Fibroblast of skin of scalp (primary cell): ENCODE results near the gene LGALS9C.
"Not testable (repeated sequence)": the region's sequence is repeated elsewhere in the genome, so short reads cannot be mapped to it uniquely, and the experiment has no call there.

Source experiments
- DNase-seq: peaks from one replicate; pipeline ENCODE4 v3.0.0-alpha.2; 2013

LGALS9C gene

DNA sequence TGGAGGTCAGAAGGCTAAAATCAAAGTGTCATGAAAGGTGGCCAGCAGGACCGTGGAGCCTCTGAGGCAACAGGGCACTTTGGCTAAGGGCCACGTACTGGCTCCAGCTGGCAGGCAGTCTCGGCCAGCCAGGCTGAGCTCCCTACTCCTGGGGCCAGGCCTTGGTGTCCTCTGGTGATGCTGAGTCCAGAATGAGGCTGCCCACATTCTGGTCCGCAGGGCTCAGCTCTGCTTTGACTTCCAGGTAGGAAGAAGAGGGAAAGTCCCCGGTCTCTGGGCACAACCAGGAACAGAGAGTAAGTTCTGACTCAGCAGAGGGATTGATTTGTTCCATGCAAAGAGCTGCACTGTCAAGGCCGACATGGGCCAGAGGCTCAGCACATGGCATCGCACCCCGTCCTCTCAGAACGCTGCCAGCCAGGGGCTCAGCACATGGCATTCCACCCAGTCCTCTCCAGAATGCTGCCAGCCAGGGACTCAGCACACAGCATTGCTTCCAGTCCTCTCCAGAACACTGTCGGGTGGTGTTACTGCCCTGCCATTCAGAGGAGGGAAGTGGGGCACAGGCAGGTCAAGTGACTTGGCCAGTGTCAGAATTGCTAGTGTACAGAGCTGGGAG, 2.5 kb downstream of the LGALS9C start:
- not testable (repeated sequence) for DNase-seq

DNA sequence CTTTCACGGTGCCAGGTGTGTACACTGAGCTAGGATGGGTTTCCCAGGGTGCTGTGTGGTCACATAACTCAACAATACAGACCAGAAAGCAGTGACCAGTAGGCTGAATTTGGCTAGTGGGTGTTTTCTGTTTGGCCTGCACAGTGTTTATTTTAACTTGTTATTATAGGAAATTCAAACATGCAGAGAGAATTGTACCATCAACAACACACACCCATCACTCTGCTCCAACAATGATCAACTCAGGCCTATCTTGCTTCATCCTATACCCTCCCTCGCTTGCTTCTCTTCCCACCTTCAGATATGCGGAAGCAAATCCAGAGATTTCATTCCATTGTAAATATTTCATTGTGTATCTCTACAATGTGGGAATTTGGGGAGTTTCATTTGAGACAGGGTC, 5.2 kb downstream of the LGALS9C start:
- DNase-seq = not testable (repeated sequence)

DNA sequence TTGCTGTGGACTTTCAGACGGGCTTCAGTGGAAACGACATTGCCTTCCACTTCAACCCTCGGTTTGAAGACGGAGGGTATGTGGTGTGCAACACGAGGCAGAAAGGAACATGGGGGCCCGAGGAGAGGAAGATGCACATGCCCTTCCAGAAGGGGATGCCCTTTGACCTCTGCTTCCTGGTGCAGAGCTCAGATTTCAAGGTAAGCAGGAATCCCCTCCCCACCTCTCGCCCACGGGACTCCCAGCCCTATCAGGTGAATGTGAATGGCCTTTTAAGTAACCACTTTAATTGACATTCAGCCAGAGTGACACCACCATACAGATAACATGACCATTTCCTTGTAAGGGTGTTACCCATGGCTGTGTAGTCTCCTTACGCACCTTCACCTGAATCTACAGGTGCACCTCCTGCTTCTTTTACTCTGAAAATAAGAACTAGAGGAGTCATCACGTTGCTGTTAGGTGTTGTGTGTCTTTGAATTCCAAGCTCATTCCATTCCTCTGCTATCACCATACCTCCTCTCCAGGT, 9.4 kb downstream of the LGALS9C start:
- DNase-seq = not testable (repeated sequence)

DNA sequence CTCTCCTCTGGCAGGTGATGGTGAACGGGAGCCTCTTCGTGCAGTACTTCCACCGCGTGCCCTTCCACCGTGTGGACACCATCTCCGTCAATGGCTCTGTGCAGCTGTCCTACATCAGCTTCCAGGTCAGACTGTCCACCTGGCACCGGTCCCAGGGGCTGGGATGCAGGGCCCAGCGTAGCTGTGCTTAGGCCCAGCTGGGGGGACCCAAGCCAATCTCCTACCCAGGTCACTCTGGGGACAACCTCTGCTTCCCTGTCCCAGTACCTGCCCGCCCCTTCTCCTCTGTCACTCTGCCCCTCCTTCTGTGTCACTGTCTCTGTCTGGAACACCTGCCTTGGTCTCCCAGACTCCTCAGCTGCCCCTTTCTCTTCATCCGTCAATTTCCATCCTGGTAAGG, 11.0 kb downstream of the LGALS9C start:
- DNase-seq = not testable (repeated sequence)

DNA sequence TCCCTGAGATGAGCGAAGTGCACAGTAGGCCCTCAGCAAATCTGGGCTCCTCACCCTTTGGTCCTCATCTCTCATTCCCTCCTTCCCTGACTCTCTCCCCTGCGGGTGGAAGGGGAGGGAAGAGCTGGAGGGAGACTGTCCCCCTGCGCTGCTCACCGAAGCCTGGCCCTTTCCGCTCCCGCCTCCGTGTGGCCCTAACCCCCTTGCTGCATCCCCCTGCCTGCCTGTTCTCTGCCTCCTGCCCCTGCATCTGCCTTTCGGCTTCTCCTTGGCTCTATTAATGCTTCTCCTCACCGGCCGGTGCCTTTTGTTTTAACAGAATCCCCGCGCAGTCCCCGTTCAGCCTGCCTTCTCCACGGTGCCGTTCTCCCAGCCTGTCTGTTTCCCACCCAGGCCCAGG, 12.0 kb downstream of the LGALS9C start:
- DNase-seq = not testable (repeated sequence)

DNA sequence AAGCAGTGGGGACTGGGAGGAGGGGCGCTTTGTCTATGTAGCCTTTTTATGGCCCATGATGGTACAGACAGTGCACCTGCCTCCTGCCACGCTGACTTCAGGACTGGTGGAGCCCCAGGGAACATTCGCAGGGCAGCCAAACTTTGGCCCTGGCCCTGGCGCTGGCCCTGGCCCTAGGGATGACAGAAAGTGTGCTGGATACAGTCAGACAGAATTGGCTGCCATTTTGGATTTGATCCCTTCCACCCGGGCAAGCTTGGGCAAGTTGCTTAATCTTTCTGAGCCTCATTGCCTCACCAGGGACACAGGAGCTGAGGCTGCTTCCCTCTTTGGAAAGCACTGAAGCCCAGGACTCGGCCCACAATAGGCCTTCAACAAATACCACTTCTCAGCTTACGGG, 13.4 kb downstream of the LGALS9C start:
- not testable (repeated sequence) for DNase-seq

DNA sequence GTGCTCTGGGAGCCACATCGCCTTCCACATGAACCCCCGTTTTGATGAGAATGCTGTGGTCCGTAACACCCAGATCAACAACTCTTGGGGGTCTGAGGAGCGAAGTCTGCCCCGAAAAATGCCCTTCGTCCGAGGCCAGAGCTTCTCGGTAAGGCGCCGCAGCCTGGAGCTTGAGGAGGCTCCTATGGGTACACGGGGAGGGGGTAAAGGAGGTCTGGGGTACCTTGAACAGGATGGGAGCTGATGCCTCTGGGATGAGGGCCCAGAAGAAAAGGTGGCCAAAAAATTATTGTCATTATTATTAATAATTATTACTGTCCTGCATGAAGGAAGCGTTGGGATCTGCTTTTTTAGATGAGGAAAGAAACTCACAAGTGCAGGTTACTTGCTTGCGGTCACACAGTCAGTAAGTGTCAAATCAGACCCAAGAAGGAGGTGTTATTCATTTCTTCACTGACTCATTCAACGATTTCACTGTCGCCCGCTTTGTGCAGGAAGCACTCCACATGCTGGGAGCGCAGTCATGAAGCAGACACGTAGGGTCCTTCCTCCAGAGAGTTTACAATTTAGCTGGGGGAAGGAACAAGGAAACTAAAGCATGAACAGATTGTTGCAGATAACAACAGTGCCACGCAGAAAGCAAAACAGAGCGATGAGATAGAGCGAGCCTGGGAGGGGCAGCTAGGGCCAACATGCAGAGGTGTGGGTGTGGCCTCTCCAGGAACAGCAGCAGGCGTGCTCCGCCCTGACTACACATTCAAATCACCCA, 16.3 kb downstream of the LGALS9C start:
- DNase-seq = peak; percentile 8

DNA sequence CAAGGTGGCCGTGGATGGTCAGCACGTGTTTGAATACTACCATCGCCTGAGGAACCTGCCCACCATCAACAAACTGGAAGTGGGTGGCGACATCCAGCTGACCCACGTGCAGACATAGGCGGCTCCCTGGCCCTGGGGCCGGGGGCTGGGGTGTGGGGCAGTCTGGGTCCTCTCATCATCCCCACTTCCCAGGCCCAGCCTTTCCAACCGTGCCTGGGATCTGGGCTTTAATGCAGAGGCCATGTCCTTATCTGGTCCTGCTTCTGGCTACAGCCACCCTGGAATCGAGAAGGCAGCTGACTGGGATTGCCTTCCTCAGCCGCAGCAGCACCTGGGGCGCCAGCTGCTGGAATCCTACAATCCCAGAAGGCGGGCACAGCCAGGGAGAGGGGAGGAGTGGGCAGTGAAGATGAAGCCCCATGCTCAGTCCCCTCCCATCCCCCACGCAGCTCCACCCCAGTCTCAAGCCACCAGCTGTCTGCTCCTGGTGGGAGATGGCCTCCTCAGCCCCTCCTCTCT, 17.7 kb downstream of the LGALS9C start:
- not testable (repeated sequence) for DNase-seq

DNA sequence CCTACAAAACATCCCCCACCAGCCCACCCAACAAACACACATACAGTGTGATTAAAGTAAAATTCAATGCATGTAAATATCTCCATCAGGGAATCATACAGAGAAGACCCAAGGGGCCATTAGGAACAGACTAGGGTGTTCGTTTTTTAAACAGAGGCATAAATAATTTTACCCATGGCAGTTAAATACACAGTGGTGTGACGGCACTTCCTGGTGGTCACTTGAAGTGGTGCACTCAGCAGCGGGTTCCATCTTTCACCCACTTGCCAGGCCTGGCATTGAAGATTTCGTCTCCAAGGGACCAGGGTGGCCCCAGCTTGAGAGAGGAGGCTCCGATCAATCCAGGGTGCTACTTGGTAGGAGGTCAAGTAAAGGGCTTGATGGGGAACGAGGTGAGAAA, 20.5 kb downstream of the LGALS9C start:
- DNase-seq = not testable (repeated sequence)

DNA sequence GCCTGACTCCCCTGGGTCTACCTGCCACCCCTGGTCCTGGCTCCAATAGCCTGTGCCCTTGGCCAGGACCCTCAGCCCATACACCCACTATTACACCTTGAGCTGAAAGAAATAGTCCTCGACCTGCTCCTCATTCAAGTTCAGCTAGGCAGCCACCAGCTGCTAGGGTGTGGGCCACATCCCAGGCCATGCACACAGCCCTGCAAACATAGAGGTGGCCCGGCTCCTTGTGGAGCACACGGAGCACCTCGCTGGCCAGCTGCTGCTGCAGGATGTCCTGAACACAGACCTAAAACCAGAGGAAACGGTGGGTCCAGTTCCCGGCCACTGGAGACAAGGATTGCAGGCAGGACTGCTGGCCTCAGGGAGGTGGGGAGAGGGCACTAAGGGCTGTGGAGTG, 22.5 kb downstream of the LGALS9C start:
- DNase-seq = not testable (repeated sequence)

DNA sequence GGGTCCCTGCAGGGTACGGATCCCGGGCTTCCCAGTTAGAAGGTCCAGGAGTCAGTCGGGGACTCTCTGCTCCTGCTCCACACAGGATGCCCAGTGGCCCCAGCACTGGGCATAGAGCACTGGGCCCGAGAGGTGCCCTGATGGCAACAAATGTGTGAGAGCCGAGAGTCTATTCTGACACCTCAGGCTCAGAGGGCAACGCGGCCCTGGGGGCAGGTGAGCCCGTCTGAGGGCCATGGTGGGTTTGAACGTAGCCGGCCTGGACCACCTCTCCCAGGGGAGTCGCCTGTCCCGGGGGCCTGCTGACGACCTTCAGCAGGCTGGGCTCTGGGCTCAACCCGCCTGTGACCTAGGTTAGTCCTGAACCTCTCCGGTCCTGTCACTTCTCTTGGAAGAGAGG, 23.2 kb downstream of the LGALS9C start:
- DNase-seq = not testable (repeated sequence)

DNA sequence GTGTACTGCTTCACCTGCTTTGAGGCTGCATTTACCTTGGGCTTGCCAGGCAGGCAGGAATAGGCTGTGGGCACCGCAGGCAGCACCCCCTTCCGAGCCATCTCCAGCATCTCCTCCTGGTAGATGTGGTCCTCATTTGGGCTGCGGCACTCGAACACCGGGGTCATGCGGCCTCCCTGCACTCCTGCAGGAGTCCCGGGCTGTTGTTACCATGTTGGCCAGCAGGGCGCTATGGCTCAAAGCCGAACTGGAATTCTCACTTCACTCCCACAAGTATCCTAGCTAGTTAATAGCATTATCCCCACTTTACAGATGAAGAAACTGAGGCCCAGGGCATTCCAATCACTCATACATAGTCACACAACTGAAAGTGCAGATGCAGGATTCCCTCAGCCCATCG, 23.7 kb downstream of the LGALS9C start:
- not testable (repeated sequence) for DNase-seq

DNA sequence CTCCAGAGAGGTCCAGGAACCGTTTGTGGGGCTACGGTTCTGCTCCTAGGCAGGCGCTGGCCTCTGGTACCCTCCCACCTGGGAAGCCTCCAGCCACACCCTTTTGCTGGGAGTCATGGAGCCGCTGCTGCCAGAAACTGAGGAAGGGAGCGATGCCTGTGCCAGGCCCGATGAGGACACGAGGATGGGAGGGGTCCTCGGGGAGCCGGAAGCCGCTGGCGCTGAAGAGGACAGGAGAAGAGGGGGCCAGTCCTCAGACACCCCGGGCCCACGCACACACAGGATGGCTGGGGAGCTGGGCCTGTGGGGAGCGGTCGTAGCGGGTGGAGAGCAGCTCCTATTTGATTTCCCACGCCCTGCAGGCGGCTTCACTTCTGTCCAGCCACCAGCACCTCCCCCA, 24.2 kb downstream of the LGALS9C start:
- DNase-seq = not testable (repeated sequence)

DNA sequence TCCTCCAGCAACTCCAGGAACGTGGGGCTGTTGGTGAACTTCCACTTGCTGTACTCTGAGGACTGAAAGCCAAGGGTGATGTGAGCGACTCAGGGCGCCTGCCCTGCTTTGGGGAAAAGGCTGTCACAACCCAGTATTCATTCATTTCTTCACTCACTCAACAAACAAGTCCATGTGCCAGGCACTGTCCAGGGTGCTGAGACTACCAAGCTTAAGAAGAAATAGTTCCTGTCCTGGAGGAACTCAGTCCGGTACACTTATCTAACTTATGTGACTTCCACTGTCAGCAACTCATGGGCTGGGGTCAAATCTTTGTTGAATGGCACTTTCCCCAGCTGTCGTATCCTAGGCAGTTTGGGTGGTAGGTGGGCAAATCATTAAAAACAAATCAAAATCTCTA, 26.6 kb downstream of the LGALS9C start:
- DNase-seq = not testable (repeated sequence)

DNA sequence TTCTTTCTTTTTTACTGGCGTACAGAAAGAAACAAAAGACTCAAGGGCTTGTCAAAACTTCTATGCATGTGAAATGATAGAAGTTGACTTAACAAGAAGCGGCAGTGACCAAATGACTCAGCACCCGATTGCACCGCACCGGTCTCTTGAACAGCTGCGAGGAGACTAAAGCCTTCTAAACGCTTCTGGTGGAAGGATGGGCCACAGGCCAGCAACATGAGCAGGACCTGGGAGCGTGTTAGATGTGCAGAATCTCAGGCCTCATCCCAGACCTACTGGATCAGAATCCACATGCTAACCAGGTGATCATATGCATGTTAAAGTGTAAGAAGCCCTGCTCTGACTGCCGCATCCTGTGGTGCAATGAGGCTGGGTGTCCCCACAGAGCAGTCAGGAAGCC, 31.1 kb downstream of the LGALS9C start:
- not testable (repeated sequence) for DNase-seq

DNA sequence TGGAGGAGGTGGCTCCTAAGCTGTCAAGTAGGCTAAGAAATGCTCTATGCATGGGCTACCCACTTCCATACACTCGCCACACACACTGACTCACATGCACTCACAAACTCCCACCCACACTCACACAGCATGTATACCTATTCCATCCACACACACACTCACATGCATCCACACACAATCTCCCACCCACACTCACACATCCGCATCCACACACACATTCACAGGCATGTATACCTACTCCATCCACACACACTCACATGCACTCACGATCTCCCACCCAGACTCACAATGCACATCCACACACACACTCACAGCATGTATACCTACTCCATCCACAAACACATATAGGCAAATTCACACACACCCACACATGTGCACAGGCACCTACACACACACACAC, 32.1 kb downstream of the LGALS9C start:
- DNase-seq = not testable (repeated sequence)

DNA sequence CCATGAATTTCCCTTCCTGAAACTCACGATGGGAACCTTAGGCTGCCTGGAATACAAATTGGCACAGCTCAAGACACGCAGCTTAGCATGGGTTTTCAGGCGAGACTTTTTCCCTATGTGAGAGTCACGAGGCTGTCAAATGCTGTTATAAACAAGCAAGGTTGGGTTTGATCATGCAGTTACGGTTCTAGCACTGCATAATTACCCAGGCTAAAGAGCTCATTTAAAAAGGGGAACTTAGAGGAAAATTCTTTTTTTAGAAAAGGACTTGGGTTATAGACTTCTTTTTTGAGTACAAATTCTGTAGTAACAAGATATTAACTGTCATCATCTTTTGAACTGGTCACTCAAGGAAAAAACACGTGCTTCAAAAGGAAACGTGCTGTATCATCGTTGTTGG, 44.5 kb downstream of the LGALS9C start:
- not testable (repeated sequence) for DNase-seq

DNA sequence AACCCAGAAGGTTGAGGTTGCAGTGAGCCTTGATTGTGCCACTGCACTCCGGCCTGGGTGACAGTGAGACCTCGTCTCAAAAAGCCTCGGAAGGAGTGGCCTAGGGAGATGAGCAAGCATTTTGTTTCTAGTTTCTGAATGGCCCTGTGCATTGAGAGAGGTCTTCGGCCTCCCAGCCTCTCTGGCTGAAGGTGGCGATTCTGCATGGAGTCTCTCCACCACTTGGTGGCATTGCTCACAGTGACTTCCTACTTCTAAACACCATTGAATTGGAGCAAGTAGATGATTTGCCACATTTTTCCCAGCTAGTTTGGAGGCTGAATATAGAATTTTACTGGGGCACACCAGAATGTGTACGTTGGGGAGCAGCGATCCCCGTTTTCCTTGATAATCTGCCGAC, 48.4 kb downstream of the LGALS9C start:
- not testable (repeated sequence) for DNase-seq

DNA sequence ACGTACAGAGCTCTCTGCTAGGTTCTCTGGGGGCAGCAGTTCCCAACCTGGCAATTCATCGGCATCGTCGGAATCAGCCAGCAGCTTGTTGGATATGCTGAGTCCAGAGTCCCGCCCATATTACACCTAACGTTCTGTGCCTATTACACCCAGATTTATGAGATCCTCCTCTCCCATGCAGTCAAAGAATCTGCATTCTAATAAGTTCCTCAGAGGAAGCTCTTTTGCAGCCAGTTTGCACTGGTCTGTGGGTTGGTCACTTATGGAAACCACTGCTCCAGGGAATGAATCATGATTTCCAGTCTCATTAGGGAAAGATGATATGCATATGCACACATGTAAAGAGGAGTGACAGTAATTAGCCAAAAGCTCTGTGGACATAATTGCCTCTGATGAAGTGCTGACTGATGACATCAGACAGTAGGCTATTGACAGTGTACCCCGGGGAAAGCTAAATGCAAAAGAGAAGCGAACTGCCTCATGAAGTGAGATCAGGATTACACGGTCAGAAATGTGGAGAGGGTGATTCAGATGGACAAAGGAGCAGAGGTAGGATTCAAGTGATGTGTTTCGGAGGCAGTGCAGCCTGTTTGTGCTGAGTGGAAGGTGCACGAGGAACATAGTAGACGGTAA, 49.7 kb downstream of the LGALS9C start:
- not testable (repeated sequence) for DNase-seq

DNA sequence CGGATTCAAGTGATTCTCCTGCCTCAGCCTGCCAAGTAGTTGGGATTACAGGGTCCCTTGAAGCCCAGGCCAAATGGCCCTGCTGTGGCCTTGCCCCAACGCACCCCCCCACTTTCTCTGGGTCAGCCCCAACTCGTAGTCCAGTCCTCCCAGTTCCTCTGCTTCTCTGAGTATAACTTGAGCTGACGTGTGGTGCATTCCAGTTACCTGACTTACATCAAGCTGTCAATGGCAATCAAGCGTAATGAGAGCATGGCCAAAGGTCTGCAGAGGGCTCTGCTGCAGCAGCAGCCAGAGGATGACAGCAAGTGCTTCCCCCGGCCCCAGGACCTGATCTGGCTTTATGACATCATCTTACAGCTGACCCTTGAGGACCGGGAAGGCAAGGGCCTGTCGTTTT, 50.8 kb downstream of the LGALS9C start:
- DNase-seq = not testable (repeated sequence)

DNA sequence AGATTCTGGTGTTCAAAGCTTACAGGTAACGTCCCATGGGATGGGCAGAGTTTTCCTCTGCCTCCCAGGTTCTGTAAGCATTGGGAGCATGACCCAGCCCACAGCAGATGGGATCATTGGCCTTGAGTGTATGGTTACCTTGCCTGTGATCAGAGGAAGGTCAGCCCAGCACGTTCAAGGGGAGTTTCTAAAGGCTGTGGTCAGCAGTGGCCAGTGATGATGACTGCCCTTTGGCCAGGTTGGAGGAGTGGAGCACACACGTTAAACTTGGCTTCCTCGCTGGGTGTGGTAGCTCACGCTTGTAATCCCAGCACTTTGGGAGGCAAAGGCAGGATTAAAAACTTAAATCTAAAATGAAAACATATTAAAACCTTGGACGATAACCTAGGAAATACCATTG, 51.8 kb downstream of the LGALS9C start:
- not testable (repeated sequence) for DNase-seq

DNA sequence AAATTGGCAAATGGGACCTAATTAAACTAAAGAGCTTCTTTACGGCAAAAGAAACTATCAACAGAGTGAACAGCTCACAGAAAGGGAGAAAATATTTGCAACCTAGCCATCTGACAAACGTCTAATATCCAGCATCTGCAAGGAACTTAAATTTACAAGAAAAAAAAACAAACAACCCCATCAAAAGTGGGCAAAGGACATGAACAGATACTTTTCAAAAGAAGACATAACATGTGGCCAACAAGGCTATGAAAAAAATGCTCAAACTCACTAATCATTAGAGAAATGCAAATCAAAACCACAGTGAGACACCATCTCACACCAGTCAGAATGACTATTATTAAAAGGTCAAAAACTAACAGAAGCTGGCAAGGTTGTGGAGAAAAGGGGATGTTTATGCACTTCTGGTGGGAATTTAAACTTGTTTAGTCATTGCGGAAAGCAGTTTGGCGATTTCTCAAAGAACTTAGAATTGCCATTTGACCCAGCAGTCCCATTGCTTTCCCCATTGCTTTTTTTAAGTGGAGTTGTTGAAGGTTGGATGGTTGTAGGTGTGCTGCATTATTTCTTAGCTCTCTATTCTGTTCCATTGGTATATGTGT, 52.4 kb downstream of the LGALS9C start:
- DNase-seq = not testable (repeated sequence)

DNA sequence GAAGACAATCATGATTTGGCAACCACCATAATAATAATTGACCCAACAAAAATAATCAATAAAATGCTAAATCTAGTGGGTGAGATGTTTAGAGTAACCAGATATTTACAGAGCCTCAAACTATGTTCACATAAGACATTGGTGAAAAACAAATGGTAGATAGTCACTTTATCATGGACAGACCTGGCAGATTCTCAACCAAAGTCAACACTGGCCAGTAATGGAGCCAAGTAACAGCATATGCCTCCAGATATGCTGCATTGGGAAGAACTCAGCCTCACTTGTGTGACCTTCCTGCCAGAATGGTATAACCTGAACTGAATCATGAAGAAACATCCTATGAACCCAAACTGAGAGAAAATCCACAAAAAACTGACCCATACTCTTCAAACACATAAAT, 53.8 kb downstream of the LGALS9C start:
- DNase-seq = not testable (repeated sequence)
